SJCRH30 (cell line): ENCODE results near the gene TDP2. TPM values are rescaled to one million over a fixed set of nuclear protein-coding genes. Genes with fewer than 3 reads are reported as not detected.
A peak's percentile ranks its signal among the peaks of the same experiment; 100 is the strongest.
"Not testable (repeated sequence)": the region's sequence is repeated elsewhere in the genome, so short reads cannot be mapped to it uniquely, and the experiment has no call there.

Source experiments
- DNase-seq, 2 experiments: peaks; one replicate each; pipeline ENCODE4 v3.0.0-alpha.2; 2015 to 2020
- H3K27ac ChIP-seq: fragments of 250-450 bp; sonication (Bioruptor Pico); 2 replicates; pipeline ENCODE4 v1.5.1; 2020; ENCODE audit warnings: mild to moderate bottlenecking, moderate library complexity
- H3K27me3 ChIP-seq: fragments of 250-450 bp; sonication (Bioruptor Pico); 2 replicates; pipeline ENCODE4 v1.5.1; 2020; ENCODE audit warnings: mild to moderate bottlenecking, moderate library complexity
- H3K36me3 ChIP-seq: fragments of 250-450 bp; sonication (Bioruptor Pico); 2 replicates; pipeline ENCODE4 v1.5.1; 2020; ENCODE audit warnings: mild to moderate bottlenecking, moderate library complexity
- H3K4me1 ChIP-seq: fragments of 250-450 bp; sonication (Bioruptor Pico); 2 replicates; pipeline ENCODE4 v1.5.1; 2020; ENCODE audit warnings: mild to moderate bottlenecking, moderate library complexity
- H3K4me3 ChIP-seq: fragments of 250-450 bp; sonication (Bioruptor Pico); 2 replicates; pipeline ENCODE4 v1.5.1; 2020; ENCODE audit warnings: mild to moderate bottlenecking, moderate library complexity
- H3K9me3 ChIP-seq: fragments of 250-450 bp; sonication (Bioruptor Pico); replicated peaks from 2 replicates; pipeline ENCODE4 v1.5.1; 2020; ENCODE audit warnings: mild to moderate bottlenecking, moderate library complexity
- total RNA-seq: library from RNA; depleted of rRNA; stranded (reverse); fragments of >200 nt; shearing (Covaris generic); gene quantifications from 2 replicates; pipeline ENCODE4 v1.2.3, GENCODE V29; 2014

The TDP2 gene
- total RNA-seq, 1 experiment from 2014 or later, result 20.2 TPM

DNA sequence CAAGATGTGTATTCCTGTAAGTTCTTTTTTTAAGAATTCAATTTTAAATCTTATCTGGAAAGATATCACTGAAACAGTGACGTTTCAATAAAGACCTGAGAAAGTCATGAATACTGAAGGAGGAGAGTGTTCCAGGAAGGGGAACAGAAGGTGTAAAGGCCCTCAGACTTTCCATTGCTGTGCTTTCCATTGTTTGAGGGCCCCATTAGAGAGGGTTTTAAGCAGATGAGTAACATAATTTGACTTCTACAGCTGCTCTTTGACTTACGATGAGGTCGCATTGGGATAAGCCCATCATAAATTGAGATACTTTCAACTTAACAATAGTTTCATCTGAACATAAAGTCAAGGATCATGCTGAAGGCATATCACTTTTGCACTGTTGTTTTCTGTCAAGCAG is 24.9 kb upstream of the TDP2 start:
- Histone ChIP-seq H3K9me3 (no peaks in the 10 kb centered on the region), H3K4me1 (no peaks in the 10 kb centered on the region), H3K27me3 (no peaks in the 10 kb centered on the region), H3K36me3 (no peaks in the 10 kb centered on the region), H3K27ac (no peak overlapping the region), H3K4me3 (no peak overlapping the region)
- DNase-seq, result no peak

DNA sequence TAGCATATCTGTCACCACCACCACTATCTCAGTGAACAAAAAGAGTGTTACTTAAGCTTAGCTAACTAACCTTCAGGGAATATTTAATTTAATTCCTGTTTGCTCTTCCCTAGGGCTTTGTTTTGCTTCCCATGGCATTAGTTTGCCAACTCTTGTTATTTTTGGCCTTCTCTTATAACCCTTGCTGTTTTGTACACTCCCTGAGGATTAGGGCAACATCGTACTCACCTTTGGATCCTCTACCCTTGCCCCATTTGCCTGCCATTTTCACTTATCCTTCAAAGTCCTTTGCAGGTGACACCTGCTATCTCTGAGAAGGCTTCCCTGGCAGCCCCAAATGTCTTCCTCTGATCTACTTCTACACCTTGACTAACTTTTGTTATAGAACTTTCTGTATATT is 23.9 kb upstream of the TDP2 start:
- no peaks in the 10 kb centered on the region for H3K9me3 ChIP-seq
- H3K36me3 ChIP-seq, result no peaks in the 10 kb centered on the region
- H3K4me3 ChIP-seq, result no peak overlapping the region
- H3K27me3 ChIP-seq, result no peaks in the 10 kb centered on the region
- no peak overlapping the region for H3K27ac ChIP-seq
- DNase-seq, result no peak
- H3K4me1 ChIP-seq, result no peaks in the 10 kb centered on the region

DNA sequence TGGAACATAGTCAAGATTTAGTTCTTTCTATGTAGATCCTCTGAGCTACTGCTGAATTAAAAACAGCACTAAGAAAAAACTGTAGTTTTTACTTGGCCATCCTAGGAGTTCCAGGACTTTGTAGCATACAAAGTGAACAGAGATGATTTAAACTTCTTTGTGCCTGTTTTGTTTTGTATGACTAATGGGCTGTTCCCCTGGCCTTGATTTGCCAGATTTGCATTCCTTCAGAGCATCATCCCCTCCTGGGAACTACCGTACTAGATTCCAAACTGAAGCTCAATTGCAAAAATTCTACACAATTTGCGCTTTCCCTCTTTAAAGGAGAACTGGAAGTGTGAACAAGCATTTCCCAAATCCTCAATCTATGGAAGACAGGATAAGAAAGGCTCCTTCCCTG is 23.3 kb upstream of the TDP2 start:
- H3K27ac ChIP-seq, result no peak overlapping the region
- H3K36me3 ChIP-seq, result no peaks in the 10 kb centered on the region
- DNase-seq, result no peak
- H3K4me1 ChIP-seq, result no peaks in the 10 kb centered on the region
- H3K9me3 ChIP-seq, result no peaks in the 10 kb centered on the region
- H3K27me3 ChIP-seq, result no peaks in the 10 kb centered on the region
- H3K4me3 ChIP-seq, result no peak overlapping the region

DNA sequence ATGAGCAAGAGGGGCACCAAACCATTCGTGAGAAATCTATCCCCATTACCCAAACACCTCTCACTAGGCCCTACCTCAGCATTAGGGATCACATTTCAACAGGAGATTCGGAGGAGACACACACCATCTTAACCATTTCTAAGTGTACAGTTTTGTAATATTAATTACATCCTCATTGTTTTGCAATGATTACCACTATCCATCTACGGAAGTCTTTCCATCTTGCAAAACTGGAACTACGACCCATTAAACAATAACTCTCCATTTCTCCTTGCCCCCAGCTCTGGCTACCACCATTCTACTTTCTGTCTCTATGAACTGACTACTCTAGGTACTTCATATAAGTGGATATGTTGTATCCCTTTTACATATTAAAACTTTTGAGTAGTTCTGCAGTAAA is 20.2 kb upstream of the TDP2 start:
- no peak for DNase-seq
- H3K4me1 ChIP-seq, result no peaks in the 10 kb centered on the region
- no peaks in the 10 kb centered on the region for H3K9me3 ChIP-seq
- H3K36me3 ChIP-seq, result no peaks in the 10 kb centered on the region
- no peaks in the 10 kb centered on the region for H3K27me3 ChIP-seq
- H3K4me3 ChIP-seq, result no peak overlapping the region
- H3K27ac ChIP-seq, result no peak overlapping the region

DNA sequence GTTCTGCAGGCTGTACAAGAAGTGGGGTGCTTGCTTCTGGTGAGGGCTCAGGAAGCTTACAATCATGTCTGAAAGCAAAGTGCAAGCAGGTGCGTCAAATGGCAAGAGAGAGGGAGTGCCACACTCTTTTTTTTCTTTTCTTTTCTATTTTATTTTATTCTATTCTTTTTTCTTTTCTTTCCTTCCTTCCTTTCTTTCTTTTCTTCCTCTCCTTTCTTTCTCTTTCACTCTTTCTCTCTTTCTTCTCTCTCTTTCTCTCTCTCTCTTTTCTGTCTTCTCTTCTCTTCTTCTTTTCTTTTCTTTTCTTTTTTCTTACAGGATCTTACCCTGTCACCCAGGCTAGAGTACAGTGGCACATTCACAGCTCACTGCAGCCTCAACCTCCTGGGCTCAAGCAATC is 19.7 kb upstream of the TDP2 start:
- no peak for DNase-seq
- H3K4me1 ChIP-seq, result no peaks in the 10 kb centered on the region
- no peaks in the 10 kb centered on the region for H3K27me3 ChIP-seq

DNA sequence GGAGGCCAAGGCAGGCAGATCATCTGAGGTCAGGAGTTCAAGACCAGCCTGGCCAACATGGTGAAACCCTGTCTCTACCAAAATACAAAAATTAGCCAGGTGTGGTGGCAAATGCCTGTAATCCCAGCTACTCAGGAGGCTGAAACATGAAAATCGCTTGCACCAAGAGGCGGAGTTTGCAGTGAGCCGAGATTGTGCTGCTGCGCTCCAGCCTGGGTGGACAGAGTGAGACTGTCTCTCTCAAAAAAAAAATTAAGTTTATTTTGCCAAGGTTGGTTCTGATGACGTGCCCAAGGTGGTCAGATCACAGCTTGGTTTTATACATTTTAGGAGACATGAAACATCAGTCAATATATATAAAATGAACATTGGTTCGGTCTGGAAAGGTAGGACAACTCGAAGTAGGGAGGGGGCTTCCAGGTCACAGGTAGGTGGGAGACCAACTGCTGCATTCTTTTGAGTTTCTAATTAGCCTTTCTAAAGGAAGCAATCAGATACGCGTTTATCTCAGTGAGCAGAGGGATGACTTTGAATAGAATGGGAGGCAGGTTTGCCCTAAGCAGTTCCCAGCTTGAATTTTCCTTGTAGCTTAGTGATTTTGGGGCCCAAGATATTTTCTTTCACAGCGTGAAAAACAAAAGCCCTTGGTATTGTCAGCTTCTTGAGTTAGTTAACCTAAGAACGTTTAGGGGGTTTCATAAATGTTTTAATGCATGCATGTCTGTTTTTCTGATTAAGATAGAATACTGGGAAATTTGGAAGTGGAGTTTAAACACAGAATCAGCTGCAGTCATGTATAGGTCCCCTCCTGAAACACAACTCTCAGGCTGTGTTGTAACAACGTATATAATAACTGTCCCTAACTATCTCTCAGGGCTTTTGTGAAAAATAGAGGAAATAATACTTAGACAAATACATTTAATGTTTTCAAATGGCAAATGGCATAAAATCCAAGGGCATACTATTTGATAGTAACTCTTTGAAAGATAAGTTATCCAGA is 16.9 kb upstream of the TDP2 start:
- DNase-seq, result no peak
- Histone ChIP-seq H3K27me3 (no peaks in the 10 kb centered on the region), H3K27ac (no peak overlapping the region), H3K9me3 (no peaks in the 10 kb centered on the region), H3K36me3 (no peaks in the 10 kb centered on the region), H3K4me1 (no peaks in the 10 kb centered on the region), H3K4me3 (no peak overlapping the region)

More for the DNA sequence above, 19.7 kb upstream of the TDP2 start:
- H3K4me3 ChIP-seq, result no peak overlapping the region
- no peaks in the 10 kb centered on the region for H3K36me3 ChIP-seq
- H3K27ac ChIP-seq, result no peak overlapping the region
- H3K9me3 ChIP-seq, result no peaks in the 10 kb centered on the region

DNA sequence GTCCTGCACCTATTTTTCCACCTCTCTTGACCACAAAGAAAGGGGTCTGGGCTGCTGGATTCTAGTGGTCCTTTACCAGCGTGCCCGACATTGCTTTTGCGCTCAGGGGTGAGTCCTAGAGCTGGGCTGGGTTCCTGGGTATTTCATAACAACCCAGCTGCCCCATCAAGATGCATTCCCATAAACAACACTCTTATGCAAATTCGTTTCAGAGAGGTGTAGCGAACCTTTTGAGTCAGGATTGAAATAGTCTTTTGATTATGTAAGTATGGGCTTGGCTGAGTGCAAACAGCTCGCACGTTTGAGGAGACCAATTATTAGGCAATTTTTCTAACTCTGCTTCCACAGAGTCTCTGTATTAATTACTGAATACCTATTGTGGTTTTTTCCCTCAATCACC is 13.9 kb upstream of the TDP2 start:
- Histone ChIP-seq H3K36me3 (no peaks in the 10 kb centered on the region), H3K27me3 (no peaks in the 10 kb centered on the region), H3K27ac (no peak overlapping the region), H3K4me3 (no peak overlapping the region), H3K4me1 (no peaks in the 10 kb centered on the region), H3K9me3 (no peaks in the 10 kb centered on the region)
- DNase-seq, result no peak

DNA sequence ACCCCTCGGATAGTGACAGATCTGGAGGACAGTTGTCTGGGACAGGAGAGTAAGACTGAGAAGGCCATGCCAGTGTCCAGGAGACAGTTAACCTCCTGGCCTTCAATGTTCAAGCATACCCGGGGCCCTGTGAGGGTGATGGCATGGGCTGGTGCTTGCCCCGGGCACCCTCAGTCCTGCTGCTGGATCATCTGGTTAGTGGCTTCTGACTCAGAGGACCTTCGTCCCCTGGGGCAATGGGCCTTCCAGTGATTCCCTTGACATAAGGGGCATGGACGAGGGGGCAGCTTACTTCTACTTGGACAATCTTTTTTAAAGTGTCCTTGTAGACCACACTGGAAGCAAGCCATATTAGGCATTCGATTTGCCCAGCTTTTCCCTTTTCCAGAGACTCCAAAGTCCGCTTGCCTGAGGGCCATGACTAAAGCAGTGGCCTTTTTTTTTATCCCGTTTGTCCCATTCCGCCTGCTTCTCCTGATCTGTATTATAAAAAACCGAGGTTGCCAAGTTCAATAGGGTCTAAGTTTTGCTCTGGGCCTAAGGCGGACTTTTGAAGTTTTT is 12.2 kb upstream of the TDP2 start:
- not testable (repeated sequence) for DNase-seq, H3K27ac ChIP-seq, H3K27me3 ChIP-seq, H3K9me3 ChIP-seq, H3K4me1 ChIP-seq, H3K36me3 ChIP-seq, H3K4me3 ChIP-seq

DNA sequence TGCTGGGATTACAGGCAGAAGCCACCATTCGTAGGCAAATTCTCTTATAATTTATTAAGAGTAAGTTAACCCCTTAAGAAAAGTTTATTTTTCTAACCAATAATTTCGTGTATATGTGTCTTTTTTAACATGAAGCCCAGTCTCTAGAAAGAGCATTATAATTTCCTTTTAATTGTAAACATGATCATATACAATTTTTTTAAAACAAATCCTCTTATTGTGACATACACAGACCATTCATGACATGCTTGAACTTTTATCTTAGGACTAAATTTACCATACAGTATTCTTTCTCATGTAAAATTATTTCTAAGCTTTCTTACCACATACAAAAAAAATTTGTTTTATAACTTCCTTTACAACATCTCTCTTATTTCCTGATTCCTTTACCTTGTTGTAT is 6.9 kb upstream of the TDP2 start:
- Histone ChIP-seq H3K9me3 (no peaks in the 10 kb centered on the region), H3K27me3 (no peaks in the 10 kb centered on the region)

DNA sequence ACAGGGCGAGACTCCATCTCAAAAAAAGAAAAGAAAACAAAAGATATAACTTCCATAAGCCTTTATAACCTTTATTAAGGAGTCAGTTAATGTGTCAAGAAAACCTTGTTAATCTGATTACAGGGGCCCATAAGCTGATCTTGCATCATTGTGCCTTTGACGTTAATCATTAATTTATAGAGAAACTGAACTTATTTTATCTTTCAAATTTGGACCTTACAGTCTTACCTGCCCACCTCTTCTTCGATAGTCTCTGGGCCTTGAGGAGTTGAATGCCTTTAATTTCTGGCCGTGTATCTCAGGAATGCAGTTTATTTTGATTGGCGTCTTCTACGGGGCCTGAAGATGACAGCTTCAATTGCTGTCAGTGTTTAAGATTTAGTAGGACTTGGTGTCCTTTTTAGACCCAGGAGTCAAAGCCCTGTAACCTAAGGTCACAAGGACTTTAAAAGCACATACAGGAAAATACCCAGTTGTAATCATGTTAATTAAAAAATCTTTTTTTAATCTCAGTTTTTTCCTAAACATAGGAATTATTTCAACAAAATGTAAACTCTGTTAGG is 6.0 kb upstream of the TDP2 start:
- Histone ChIP-seq H3K9me3 (no peaks in the 10 kb centered on the region), H3K27ac (no peak overlapping the region), H3K4me1 (no peaks in the 10 kb centered on the region), H3K27me3 (no peaks in the 10 kb centered on the region), H3K36me3 (no peaks in the 10 kb centered on the region), H3K4me3 (no peak overlapping the region)
- no peak for DNase-seq

More for the DNA sequence above, 6.9 kb upstream of the TDP2 start:
- no peak overlapping the region for H3K4me3 ChIP-seq
- H3K27ac ChIP-seq, result no peak overlapping the region
- no peaks in the 10 kb centered on the region for H3K36me3 ChIP-seq
- DNase-seq, result no peak
- no peaks in the 10 kb centered on the region for H3K4me1 ChIP-seq

DNA sequence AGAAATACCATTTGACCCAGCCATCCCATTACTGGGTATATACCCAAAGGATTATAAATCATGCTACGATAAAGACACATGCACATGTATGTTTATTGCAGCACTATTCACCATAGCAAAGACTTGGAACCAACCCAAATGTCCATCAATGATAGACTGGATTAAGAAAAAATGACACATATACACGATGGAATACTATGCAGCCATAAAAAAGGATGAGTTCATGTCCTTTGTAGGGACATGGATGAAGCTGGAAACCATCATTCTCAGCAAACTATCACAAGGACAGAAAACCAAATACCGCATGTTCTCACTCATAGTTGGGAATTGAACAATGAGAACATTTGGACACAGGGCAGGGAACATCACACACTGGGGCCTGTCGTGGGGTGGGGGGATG is 4.4 kb upstream of the TDP2 start:
- H3K27ac ChIP-seq, DNase-seq, H3K36me3 ChIP-seq, H3K27me3 ChIP-seq, H3K4me3 ChIP-seq, H3K9me3 ChIP-seq, H3K4me1 ChIP-seq: not testable (repeated sequence)

DNA sequence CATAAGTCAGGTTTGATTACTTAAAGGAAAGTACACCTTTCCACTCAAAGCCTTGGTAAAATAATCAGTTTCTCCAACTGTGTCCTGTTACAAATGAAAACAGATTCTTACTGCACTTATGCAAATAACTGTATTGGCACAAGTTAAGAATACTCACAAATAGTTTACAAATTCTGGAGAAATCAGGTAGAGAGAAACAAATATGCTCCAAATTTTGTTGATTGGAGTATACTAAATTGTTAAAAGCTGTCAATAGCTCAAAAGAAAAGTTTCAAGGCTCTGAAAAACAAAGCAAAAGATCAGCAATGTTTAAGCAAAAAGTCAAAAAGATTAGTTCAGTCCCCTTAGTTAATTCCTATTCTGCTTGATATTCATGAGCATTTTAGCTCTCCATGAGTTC is 3.8 kb upstream of the TDP2 start:
- H3K27me3 ChIP-seq, H3K9me3 ChIP-seq, H3K36me3 ChIP-seq, H3K4me1 ChIP-seq, H3K4me3 ChIP-seq, H3K27ac ChIP-seq, DNase-seq: not testable (repeated sequence)

DNA sequence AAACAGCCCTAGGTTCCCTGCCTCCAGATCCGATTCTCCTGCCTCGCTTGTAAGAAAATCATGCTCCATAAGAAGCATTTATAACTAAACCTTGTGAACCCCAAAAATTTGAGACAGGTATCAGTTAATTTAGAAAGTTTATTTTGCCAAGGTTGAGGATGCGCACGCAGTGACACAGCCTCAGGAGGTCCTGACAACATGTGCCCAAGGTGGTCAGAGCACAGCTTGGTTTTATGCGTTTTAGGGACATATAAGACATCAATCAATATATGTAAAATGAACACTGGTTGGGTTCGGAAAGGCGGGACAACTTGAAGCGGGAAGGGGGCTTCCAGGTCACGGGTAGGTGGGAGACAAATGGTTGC is 2.3 kb upstream of the TDP2 start:
- no peak overlapping the region for H3K4me3 ChIP-seq
- H3K36me3 ChIP-seq, result no peaks in the 10 kb centered on the region
- H3K27me3 ChIP-seq, result no peaks in the 10 kb centered on the region
- H3K27ac ChIP-seq, result no peak overlapping the region
- DNase-seq, result no peak
- no peaks in the 10 kb centered on the region for H3K4me1 ChIP-seq
- H3K9me3 ChIP-seq, result no peaks in the 10 kb centered on the region

DNA sequence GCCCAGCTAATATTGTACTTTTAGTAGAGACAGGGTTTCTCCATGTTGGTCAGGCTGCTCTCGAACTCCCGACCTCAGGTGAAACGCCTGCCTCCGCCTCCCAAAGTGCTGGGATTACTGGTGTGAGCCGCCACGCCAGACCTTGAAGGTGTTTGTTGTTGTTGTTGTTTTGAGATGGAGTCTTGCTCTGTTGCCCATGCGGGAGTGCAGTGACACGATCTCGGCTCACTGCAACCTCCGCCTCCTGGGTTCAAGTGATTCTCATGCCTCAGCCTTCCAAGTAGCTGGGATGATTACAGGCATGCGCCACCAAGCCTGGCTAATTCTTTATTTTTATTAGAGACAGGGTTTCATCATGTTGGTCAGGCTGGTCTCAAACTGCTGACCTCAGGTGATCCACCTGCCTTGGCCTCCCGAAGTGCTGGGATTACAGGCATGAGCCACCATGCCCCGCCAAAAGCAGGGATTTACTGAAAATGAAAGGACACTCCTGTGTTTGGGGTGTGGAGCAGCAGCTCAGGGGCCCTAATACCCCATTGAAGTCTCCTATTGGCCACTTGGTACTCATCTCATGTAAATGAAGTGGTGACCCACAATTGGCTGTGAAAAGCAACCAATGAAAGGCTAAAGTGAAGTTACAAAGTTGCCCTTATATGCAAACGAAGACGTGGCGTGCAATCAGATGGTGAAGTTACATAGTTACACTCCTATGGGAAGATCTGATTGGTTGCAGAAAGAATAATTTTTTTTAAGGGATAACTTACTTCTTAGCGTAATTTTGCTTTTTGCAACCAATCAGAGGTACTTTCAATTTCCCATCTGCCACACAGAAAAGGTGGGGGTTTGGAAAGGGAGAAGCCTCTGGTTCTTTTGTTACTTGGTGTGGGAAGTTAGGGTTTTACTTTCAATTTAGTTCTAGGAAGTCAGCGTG is 1.6 kb upstream of the TDP2 start:
- not testable (repeated sequence) for H3K36me3 ChIP-seq, H3K9me3 ChIP-seq, H3K27ac ChIP-seq, DNase-seq, H3K27me3 ChIP-seq, H3K4me1 ChIP-seq
- peak overlapping the region; percentile 75 for H3K4me3 ChIP-seq

DNA sequence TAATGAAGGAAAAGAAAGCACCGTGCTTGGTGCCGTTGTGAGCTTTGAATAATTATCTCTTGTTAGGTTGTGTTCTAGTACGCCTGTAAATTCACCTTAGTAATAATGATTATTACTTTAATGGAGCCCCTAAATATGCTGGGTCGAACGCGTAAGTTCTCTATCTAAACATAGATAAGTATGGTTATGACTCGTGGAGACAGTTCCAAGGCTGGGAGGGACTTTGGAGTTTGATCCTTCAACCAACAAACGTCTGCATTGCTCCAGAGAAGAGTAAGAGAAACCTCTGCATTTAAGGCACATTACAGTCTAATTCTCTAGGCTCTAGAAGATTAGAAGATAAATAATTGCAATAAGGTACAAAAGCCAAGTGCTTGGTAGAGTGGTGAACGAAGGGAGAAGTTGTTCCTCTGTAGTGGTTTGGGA is 692 bp upstream of the TDP2 start:
- H3K36me3 ChIP-seq, result peaks cover 5% of the 10 kb centered on the region; the same call in 1 of the 2 replicates

More for the DNA sequence above, 692 bp upstream of the TDP2 start:
- no peaks in the 10 kb centered on the region for H3K9me3 ChIP-seq
- peak in 1 of 2 experiments; percentile 3 for DNase-seq
- no peaks in the 10 kb centered on the region for H3K27me3 ChIP-seq
- H3K27ac ChIP-seq, result peak overlapping the region; percentile 75
- H3K4me3 ChIP-seq, result peak overlapping the region; percentile 75
- no peaks in the 10 kb centered on the region for H3K4me1 ChIP-seq
